Activated CD4-positive, CD25-positive, alpha-beta regulatory T cell (primary cell): ENCODE measurements around the gene SPRY1.

Experiments
- DNase-seq, 4 experiments: peaks; one replicate each; lab custom pipeline; 2025; lab: John Stamatoyannopoulos, UW

SPRY1 gene

DNA sequence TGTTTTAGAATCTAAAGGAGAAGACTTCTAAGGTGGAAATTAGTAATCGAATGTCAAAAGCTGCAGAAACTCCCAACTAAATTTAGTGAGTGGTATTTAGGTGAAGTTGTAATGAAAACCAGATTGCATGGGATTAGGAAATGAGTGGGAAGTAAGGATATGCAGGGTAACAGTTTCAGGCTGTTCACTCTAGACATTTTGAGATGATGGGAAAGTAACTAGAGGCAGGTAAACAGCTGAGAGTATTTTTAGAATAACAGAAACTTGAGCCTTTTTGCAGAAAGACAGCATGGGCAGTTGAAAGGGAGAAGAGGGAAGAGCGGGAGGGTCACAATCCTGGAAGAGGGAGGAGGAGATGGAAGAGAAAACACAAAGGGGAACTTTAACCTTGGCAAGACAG lies 12.7 kb downstream of the SPRY1 start:
- DNase-seq: no peak

DNA sequence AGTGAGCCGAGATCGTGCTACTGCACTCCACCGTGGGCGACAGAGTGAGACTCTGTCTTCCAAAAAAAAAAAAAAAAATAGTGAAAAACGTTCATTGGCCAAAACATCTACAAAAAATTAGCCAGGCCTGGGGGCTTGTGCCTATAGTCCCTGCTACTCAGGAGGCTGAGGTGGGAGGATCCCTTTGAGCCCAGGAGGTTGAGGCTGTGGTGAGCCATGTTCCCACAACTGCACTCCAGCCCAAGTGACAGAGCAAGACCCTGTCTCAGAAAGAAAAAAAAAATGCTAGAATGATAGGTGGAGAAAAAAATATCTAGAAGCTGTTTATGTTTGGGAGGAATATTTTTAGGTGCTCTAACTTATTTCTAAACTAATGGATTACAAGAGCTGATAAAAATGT lies 14.9 kb downstream of the SPRY1 start:
- no peak for DNase-seq

DNA sequence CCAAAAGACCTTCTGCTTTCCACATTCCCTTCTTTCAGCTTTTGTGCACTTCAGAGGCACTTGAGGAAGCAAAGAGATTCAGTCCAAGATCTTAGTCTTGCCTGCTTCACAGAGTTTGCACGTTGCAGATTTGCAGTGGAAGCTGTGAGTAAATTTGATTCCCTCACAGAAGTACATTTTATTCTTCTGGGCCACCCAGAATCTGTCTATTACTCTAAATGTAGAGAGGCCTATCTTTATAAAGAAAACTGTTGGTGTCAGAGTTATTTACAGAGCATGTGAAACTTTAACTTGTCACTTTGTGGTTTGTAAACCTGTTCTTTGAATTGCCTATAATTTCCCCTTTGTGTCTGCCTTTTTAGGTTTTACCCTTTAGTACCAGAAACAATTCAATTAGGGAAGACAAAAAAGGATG lies 15.5 kb downstream of the SPRY1 start:
- DNase-seq: no peak

DNA sequence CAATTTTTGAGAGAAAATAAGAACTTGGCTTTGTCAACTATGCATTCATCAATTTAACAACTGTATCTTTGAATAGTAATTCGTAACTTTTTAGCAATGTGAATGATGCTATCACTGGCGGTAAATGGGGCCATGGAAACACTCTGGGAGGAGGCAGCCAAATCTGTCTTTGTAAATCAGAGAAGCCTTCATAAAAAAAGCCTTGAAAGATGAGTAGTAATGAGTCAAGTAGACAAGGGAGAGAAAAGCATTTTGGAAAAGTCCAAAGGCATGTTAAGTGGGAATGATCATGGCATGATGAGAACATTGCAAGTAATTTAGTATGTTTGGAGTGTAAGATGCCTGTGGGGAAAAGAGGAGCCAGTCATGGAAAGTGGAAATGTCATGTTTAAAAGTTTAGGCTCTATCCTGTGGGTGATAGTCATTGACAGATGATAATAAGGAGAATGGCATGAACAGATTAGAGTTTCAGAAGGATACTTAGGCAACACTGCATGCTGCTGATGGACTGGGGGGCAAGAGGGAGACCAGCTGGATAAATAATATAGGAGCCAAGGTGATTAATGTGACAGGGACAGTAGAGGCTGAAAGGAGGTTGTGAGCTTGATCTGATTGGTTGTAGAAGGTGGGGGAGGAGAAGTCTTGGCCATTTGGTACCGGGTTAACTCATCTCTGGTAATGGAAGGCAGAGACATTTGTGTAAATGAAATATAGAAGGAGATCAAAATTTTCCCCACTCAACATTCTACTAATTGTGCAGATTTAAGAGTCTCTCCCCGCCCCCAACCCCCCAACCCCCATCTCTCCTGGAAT lies 16.3 kb downstream of the SPRY1 start:
- no peak for DNase-seq

DNA sequence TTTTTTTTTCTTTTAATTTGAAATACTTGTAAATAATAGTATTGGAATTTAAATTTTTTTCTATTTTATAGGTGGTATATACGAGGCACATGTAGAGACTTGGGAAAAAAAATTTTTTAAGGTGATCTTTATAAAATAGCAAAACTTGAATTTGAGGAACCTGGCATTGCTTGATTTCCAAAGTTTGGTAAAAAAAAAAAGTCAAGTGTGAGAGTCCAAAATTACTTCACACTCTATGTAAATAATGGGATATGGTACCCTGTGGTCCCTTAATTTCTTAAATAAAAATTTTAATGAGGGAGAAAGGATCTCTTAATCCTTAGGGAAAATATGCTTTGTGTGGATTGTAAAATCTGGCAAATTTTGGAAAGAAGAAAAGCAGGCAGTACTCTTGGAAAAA lies 19.0 kb downstream of the SPRY1 start:
- no peak for DNase-seq

DNA sequence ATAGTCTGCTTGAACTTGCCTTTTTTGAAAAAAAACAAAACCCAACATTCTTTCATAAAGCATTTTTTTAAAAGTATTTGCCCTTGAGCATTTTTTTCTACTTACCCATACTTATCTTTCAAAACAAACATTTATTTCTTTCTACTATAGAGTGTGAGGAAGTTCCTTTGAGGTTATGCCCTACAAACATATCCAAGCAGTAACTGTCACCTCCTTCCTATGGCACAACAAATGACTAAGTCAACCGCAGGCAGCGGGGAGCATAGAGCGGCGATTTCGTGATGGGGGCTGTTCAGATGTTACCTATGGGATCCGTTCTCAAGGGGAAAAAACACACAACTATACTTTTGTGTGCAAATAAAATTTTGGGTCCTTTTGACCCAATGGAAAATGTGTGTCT lies 19.4 kb downstream of the SPRY1 start:
- no peak for DNase-seq

DNA sequence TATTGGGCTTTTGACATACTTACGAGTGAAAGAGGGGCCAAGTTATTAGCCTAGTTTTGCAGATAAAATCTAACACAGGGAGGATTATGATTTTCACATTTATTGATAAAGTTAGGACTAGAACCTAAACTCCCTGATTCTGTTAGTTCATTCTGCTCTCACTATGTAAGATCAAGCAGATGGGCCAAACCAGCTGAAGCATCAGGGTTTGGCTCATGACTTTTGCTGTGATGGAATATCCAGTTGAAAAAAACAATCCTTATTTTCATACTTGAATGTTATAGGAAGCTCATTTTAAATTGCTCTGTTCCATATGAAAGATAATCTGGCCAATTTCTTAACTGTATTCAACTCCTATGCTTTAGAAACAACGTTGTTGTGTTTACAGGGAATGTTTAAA lies 21.2 kb downstream of the SPRY1 start:
- DNase-seq: no peak

DNA sequence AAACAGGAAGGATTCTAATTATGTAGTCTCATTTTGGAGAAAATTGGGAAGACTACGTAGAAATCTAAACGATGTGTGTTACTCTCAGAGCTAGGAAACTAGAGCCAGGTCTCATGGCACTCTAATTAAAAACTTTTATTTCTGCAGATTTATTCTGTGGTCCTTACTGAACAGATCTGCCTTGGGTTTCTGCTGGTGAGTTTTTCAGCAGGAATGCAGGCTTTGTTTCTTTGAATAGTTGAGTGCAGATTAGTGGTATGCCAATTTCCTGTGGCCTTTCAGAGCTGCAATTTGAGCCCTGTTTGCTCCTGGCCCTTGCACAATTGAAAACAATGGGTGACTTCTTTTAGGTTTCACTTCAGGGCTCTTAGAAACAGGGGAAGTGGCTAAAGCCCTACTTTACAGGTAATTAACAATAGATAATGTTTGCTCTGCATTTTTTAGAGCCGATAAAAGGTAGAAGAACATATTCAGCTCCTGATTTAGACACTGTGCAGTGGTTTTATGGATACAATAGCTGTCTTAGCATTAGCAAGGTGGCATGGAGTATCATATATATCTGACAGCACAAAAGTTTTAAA lies 21.8 kb downstream of the SPRY1 start:
- DNase-seq: no peak

DNA sequence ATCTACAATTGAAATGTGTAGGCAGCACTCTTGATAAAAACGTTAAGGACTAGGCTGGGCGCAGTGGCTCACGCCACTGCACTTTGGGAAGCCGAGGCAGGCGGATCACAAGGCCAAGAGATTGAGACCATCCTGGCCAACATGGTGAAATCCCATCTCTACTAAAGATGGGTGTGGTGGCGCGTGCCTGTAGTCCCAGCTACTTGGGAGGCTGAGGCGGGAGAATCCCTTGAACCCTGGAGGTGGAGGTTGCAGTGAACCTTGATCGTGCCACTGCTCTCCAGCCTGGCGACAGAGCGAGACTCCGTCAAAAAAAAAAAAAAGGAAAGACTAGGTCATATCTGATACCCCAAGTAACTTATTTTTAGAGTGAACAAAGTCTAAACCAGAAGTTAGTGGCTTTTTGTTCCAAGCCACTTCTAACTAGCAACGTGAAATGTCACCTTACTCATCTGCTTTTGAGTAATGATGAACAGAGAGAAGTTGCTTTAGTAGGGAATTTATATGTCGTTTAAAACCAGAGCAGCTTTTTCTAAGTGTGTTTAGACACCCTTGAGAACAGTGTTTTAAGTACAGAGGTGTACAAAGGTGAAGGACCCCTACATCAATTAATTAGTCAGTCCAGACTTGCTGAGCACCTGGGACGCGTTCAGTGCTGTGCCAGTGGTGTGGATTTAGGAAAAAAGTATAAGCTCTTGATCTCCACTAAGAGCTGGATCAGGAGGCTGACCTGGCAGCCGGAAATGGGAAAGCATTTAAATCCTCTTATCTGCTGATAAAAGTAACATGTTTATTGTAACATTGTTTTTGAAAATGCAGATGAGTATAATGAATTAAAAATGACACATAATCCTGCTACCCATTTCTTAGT lies 23.5 kb downstream of the SPRY1 start:
- DNase-seq: no peak

DNA sequence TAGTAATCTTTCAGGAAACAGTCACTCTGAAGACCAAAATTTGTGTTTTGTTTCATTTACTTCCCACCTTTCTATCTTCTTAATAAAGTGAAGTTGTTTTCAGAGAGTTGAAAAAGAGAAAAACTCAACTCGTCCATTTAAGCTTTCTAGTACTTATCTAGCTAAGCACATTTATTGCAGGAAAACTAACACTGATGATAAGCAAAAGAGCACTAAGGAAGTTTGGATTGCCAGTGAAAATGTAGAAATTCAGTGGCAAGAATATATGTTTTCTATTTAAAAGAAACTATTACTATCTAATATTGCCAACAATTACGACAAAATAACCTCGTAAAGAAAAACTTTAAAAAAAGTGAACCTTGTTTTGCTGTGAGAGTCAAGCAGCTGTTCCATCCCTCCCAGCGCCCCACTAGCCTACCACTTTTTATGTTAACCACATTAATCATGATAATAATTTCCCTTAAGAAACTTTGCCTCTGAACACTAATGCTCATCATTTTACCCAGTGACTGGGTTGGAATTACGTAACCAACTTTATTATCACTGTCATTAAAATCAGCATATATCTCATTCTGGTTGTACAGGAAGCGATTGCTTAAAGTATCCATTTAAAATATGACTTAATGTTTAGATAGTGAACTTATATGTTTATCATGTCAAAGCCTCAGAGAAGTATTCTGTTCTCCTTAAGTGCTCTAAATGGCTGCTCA lies 24.8 kb downstream of the SPRY1 start:
- DNase-seq: no peak

DNA sequence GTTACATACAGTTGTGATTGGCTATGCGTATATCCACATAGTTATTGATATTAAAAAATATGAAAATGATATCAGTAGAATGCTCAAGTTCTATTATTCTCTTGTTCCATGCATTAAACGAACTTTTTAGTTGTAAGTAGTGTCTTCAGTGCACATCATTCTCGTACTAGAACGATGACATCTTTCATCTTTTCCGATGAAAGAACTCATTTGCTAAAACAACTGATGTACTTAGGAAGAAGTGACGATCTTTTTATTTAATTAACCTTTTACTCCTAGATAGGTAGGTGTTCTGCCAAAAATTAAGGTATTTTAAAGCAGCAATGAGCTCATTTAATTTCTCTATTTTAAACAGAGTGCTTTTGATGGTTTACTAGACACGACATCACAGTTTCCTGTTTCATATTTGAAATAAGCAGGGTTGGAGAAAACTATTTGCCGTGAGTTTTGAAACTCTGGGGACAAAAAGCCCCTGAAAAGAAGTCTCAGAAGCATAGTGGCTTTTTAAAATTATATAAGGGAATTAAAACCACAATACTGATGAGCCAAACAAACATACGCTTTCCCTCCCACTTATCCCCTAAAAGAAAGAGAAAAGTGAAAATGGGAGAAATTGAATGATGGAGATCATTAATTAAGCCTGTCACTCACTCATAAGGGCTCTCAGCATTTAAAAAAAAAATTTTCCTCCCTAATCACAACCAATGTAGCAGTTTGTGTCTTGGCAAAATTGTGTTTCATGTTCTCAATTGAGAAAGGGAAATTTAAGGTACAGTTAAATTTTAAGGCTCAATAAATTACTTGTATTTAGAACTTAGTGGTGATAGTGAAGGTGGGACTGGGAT lies 25.6 kb downstream of the SPRY1 start:
- no peak for DNase-seq

DNA sequence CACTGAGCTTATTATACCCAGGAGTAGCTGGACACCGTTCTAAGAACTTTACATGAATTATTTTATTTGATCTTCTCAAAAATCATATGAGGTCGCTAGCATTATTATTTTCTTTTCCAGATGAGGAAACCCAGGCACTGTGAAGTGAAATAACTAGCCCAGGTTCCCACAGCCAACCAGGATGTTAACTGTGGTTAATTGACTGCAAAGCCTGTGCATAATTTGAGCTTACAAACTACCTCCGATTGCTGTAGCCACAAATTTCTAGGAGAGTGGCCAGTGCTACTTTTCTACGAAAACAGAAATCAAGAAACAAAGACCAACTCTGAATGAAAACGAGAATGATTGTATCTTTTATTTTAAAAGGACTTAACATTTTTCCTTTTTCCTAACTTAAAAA lies 27.2 kb downstream of the SPRY1 start:
- DNase-seq: no peak

DNA sequence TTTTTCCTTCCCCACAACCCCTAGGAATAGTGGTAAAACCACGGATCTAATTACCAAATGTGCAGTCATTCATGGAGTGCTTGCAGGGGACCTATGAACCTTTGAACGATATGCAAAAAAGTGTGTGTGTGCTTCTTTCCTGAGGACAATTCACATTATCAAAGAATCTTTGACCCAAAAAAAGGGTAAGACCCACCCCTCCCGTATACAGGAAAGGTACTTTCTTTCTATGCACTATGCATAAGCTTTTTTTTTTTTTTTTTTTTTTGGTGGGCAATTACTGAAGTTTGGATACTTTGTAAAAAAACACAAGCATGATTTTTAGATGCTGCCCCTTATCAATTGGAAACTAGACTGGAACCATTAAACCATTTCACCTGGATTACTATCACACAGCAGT lies 31.4 kb downstream of the SPRY1 start:
- no peak for DNase-seq

DNA sequence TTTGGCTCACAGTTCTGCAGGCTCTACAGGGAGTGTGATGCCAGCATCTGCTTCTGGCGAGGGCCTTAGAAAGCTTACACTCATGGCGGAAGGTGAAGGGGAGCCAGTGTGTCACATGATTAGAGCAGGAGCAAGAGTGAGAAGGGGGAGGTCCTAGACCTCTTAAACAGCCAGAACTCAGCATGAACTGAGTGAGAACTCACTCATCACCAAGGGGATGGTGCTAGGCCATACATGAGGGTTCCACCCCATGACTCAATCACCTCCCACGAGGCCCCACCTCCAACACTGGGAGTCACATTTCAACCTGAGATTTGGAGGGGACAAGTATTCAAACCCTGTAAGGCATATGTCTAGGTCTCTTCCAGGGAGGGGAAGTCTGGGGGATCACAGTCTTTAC lies 33.4 kb downstream of the SPRY1 start:
- no peak for DNase-seq

DNA sequence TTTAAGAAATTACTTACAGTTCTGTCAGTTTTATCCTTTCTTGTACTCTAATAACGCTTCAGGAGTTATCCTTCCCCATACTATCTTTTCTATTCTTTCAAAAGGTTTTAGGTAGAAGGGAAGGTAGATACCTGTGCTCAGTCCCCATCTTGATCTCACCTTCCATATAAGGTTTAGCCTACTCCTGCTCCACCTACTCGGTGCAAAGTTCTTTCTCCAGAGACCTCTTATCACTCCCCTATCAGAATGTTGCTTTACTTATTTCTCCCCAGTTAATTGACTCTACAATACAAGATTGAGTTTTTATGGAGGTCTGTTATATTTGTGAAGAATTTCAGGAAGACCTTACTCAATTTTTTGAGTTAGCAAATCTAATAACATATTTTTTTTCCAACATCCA lies 33.9 kb downstream of the SPRY1 start:
- no peak for DNase-seq

DNA sequence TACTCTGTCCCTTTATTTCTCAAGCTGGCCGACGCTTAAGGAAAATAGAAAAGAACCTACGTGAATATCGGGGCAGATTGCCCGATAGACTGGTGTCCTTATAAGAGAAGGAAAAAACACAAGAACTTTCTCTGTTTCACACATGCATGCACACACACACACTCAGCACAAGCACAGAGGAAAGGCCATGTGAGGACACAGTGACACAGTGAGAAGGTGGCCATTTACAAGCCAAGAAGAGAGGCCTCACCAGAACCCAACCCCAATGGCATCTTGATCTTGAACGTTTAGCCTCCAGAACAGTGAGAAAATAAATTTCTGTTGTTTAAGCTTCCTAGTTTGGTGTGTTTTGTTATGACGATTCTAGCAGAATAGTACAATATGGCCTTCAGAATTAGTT lies 37.0 kb downstream of the SPRY1 start:
- no peak for DNase-seq

DNA sequence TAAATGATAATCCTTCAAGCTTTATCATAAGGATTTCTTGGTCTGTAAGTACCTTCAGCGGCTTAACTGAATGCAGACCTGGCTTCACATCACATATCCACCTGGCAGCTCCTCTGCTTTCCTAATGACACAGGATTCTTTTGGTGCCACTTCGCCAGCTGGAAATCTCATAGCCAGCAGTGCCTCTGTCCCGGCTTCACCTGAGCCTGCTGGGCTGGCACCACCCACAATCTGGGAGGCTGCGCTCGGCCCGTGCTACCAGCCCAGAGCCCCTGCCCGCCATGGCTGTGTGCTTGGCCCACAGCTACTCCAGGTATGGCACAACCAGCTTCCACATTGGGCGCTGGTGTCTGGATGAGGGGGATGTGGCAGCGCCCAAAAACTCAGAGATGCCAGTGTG lies 37.4 kb downstream of the SPRY1 start:
- DNase-seq: no peak

DNA sequence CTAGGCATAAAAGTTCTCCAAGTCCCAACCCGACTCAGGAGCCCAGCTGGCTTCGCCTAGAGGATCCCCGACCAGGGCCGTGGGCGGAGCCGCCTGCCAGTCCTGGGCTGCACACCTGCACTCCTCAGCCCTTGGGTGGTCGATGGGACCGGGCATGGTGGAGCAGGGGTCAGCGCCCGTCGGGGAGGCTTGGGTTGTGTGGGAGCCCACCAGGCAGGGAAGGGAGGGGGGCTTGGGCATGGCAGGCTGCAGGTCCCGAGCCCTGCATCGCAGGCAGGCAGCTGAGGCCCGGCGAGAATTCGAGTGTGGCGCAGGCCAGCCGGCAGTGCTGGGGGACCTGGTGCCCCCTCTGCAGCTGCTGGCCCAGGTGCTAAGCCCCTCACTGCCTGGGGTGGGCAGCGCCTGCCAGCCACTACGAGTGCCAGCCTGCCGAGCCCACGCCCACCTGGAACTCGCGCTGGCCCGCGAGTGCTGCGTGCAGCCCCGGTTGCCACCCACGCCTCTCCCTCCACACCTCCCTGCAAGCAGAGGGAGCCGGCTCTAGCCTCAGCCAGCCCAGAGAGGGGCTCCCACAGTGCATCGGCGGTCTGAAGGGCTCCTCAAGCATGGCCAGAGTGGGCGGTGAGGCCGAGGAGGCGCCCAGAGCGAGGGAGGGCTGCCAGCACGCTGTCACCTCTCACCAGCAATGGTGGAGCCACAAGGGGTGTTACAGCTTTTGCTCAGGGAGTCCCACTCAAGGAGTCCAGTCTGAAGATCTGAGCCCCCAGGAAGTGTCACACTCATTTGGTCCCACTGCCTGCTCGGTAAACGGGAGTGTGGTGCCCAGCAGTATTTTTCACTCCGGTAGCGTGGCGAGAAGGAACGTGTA lies 38.9 kb downstream of the SPRY1 start:
- DNase-seq: no peak

DNA sequence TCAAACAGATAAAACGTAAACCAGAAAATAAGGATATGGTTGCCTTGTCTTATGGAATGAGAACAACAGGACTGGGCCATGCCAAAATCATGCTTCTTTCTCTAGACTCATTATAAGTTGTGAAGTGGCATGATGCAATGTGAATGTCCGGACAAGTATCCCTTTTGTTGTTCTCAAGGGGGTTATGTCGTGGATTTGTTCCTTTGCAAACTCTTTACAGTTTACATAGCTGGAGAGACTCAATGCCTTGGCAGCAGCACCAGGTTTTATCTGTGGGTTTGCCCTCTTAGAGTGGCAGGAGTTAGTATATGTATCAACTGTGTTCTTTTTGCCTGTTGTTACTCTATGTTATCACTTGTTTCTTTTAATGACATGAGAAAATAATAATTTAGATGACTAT lies 41.4 kb downstream of the SPRY1 start:
- no peak for DNase-seq
